ENCODE measurements around the gene LTB.

Gene LTB

DNA sequence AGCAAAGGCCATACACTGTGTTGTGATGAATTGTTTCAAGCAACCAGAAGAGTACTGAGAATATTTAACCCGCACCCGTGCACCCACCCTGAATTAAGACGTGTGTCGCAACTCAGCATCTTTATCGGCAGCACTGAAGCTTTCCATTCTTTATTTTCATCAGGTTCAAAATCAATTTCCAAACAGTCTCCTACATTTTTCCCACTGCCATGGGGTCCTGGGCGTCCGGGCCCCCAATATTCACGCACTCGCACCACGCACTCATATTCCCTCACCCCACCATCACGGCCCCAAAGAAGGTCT lies 1.8 kb downstream of the LTB start:
- TF ChIP-seq CTCF (IDR thresholded peaks at IDR 0.05; ENCODE audit: control insufficient read depth, insufficient read depth, low read depth, low read length, missing control alignments), result no peak
- DNase-seq (ENCODE audit: low read depth), result no peak
- peak overlapping the region; percentile 92 for H3K4me3 ChIP-seq (ENCODE audit: control insufficient read depth, low read depth, low read length)

DNA sequence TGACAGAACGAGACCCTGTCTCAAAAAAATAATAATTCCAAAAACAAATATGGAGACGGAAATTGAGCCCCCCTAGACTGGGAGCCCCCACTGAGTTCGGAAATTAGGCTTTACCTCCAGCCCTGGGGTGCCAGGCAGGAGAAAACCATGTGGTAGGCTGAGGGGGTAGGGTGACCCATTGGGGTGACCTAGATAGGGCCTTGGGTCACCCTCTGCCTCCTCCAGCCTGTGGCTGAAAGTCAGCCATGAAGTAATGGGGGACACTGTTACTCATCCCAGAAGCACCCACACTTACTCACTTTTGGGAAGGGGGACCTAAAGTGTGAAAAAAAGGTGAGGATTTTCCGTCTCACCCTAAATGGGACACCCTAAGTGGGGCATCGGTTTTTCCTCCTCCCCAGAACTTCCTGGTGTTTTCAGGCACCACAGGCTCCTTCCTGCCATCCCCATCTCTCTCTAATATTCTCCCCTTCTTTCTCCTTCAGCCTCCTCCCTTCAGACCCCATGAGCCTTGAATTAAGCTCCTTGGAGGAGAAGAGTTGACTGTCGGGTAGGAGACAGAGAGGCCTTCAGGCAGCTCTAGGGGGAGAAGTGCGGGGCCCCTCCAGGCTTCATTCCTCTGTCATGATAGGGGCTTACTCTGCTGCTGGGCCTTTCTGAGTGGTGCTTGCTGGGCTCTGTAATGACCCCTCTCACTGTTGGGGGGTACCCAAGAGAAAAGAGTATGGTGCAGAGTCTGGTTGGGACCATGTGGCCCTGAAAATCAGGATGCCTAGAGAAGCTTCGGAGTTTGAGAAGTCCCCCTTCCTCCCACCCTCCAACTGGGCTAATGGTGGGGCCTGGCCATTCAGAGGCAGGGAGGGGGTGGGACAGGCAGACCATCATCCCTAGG lies 2.4 kb downstream of the LTB start:
- H3K4me3 ChIP-seq (ENCODE audit: control insufficient read depth, low read depth, low read length), result no peak overlapping the region
- no peak for DNase-seq (ENCODE audit: low read depth)
- no peak for TF ChIP-seq CTCF (IDR thresholded peaks at IDR 0.05; ENCODE audit: control insufficient read depth, insufficient read depth, low read depth, low read length, missing control alignments)

GRCh38 chr6:31579119-31579505 lies 3.1 kb downstream of the LTB start:
- H3K4me3 ChIP-seq (ENCODE audit: control insufficient read depth, low read depth, low read length), result no peak overlapping the region
- TF ChIP-seq CTCF (IDR thresholded peaks at IDR 0.05; ENCODE audit: control insufficient read depth, insufficient read depth, low read depth, low read length, missing control alignments), result no peak
- no peak for DNase-seq (ENCODE audit: low read depth)

- DNase-seq (ENCODE audit: low read depth), result no peak
- TF ChIP-seq CTCF (IDR thresholded peaks at IDR 0.05; ENCODE audit: control insufficient read depth, insufficient read depth, low read depth, low read length, missing control alignments), result no peak
- no peak overlapping the region for H3K4me3 ChIP-seq (ENCODE audit: control insufficient read depth, low read depth, low read length)
These were observed 3.8 kb downstream of the LTB start for GRCh38 chr6:31578184-31579118.

DNA sequence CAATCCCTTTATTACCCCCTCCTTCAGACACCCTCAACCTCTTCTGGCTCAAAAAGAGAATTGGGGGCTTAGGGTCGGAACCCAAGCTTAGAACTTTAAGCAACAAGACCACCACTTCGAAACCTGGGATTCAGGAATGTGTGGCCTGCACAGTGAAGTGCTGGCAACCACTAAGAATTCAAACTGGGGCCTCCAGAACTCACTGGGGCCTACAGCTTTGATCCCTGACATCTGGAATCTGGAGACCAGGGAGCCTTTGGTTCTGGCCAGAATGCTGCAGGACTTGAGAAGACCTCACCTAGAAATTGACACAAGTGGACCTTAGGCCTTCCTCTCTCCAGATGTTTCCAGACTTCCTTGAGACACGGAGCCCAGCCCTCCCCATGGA lies 4.7 kb downstream of the LTB start:
- no peak for TF ChIP-seq CTCF (IDR thresholded peaks at IDR 0.05; ENCODE audit: control insufficient read depth, insufficient read depth, low read depth, low read length, missing control alignments)

GRCh38 chr6:31576897-31577578 lies 5.2 kb downstream of the LTB start:
- TF ChIP-seq CTCF (IDR thresholded peaks at IDR 0.05; ENCODE audit: control insufficient read depth, insufficient read depth, low read depth, low read length, missing control alignments), result no peak
- H3K4me3 ChIP-seq (ENCODE audit: control insufficient read depth, low read depth, low read length), result no peak overlapping the region
- DNase-seq (ENCODE audit: low read depth), result no peak

More for the DNA sequence above, 4.7 kb downstream of the LTB start:
- DNase-seq (ENCODE audit: low read depth), result no peak
- H3K4me3 ChIP-seq (ENCODE audit: control insufficient read depth, low read depth, low read length), result no peak overlapping the region
